Activated CD8-positive, alpha-beta memory T cell treated with anti-CD3 and anti-CD28 coated beads for 1 hour (primary cell): ENCODE measurements around the gene RIT1.
A peak's percentile ranks its signal among the peaks of the same experiment; 100 is the strongest.

Source experiments
- DNase-seq, 2 donors: peaks; one replicate each; pipeline ENCODE4 v3.0.0-alpha.2; 2020; ENCODE audit warnings: low read depth in 1 of 2; ENCODE audit errors: extremely low read depth in 1 of 2

Gene RIT1

GRCh38 chr1:155859234-155859829 is 51.8 kb downstream of the RIT1 start, which contains the start of gene SYT11:
TSS of gene SYT11 (plus strand) at chr1:155859567. CDS start at chr1:155859762, 195 bp downstream.
- DNase-seq, result peak; percentile 73 to 86

- DNase-seq, result no peak
Observed at GRCh38 chr1:155858800-155859233, 52.3 kb downstream of the RIT1 start.

GRCh38 chr1:155856975-155857930 is 53.9 kb downstream of the RIT1 start, which contains the start of gene GON4L:
TSS of gene GON4L (minus strand) at chr1:155857214. CDS start at chr1:155853780, 3,434 bp downstream.
- DNase-seq, result peak; percentile 72 to 78

GRCh38 chr1:155856257-155856974 is 54.7 kb downstream of the RIT1 start:
- no peak for DNase-seq

- DNase-seq, result no peak
Observed at GRCh38 chr1:155850345-155850744, 60.8 kb downstream of the RIT1 start.

- DNase-seq, result no peak
Observed at GRCh38 chr1:155847823-155848529, 63.2 kb downstream of the RIT1 start.
